ENCODE measurements around the gene MRPL55.
"Not testable (repeated sequence)": the region's sequence is repeated elsewhere in the genome, so short reads cannot be mapped to it uniquely, and the experiment has no call there.

MRPL55 gene

DNA sequence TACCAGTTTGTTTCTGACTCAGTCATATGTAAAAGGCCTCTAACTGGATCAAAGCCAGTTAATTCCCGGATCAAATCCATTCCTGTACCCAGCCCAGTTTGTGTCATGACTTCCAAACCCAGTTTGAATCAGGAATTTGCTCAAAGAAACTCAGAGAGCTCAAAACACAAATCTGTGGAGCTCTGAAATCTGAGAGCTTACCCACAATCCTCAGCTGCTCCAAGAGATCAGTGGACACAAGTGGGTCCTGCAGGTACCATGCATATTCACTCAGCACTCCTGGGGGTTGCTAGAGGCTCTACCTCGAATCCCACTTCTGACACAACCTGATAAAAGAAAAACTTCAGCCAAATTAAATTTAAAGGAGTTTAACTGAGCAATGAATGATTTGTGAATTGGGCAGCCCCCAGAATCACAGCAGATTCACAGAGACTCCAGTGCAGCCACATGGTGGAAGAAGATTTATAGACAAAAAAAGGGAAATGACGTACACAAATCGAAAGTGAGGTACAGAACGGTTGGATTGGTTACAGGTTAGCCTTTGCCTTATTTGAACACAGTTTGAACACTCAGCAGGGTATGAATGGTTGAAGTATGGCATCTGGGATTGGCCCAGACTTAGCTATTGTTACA, 11.9 kb upstream of the MRPL55 start:
- DNase-seq (ENCODE audit: low spot score): no peak

DNA sequence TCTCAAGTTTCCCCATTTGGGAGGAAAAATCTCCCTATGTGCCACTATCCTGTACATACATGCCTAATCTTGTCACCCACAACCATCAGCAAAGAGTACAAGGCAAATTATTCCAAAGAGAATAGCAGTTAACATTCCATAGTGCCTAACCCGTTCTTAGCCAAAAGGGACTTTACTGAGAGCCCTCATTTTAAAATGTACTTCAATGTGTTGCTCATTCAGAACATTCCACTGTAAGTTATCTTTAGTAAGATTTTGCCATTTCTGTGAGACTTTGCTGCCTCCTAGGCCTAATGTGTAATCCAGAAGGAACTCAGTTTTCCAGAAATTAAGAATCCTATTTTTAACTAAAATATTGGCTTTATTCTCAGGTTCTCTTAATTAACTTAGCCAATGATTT, 11.3 kb upstream of the MRPL55 start:
- no peak for DNase-seq (ENCODE audit: low spot score)

DNA sequence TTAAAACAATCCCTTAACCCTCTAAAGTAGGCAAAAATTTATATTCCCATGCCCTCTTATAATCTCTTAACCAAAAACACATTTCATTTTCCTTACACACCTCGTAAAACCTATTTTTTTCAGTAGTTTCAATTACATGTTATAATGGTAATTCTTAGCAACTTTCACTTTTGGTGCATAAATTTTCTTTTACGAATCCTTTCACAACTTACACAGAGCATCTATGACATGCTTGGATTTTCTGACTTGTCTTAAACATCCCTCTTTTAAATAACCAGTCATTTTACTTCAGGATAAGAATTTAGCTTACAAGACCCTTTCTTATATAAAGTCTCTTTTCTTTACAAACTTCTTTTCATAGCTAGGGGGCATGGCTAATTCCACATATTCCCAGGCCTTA, 8.9 kb upstream of the MRPL55 start:
- no peak for DNase-seq (ENCODE audit: low spot score)

- no peak for DNase-seq (ENCODE audit: low spot score)
Measured at GRCh38 chr1:228117335-228117734, 8.2 kb upstream of the MRPL55 start.

- DNase-seq (ENCODE audit: low spot score): no peak
Measured at GRCh38 chr1:228114827-228115226, 5.7 kb upstream of the MRPL55 start.

- no peak for DNase-seq (ENCODE audit: low spot score)
Measured at GRCh38 chr1:228112617-228113016, 3.5 kb upstream of the MRPL55 start.

GRCh38 chr1:228112167-228112566, 3.1 kb upstream of the MRPL55 start:
- DNase-seq (ENCODE audit: low spot score): no peak

DNA sequence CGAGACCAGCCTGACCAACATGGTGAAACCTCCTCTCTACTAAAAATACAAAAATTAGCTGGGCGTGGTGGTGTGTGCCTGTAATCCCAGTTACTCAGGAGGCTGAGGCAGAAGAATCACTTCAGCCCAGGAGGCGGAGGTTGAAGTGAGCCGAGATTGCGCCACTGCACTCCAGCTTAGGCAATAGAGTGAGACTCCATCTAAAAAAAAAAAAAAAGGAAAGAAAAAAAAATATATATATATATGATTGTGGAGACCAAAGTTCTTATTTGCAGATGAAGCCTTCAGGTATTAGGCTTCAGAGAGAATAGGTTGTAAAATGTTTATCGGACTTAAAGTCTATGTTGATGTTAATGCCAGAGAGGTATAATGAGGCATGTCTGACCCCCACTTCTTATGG, 2.2 kb upstream of the MRPL55 start:
- not testable (repeated sequence) for DNase-seq (ENCODE audit: low spot score)

- peak; percentile 2 for DNase-seq (ENCODE audit: low spot score)
Measured at GRCh38 chr1:228110556-228110955, 1.5 kb upstream of the MRPL55 start.

DNA sequence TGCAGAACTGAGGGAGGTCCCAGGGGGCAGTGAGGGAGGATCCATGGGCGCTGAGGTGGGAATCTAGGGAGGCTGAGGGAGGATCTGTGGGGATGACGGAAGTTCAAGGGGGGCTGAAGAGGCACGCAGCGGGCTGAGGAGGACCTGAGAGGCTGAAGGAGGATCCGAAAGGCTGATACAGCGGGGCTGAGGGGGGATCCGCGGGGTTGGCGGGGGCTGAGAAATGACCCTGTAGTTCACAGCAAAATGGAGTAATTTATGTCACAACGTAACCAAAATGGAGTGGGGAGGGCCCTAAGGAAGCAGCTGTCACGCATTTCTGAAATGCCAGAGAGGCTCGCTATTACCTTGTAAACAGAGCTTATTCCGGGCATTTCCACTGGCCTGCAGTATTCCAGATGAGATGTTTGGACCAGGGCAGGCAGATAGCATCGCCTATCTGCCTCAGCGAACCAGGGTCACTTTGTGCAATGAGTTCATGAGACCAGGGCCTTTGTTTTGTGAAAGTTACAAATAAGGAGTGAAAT, 926 bp upstream of the MRPL55 start:
- DNase-seq (ENCODE audit: low spot score): no peak

GRCh38 chr1:228108742-228109072, 392 bp downstream of the MRPL55 start:
- DNase-seq (ENCODE audit: low spot score): no peak

DNA sequence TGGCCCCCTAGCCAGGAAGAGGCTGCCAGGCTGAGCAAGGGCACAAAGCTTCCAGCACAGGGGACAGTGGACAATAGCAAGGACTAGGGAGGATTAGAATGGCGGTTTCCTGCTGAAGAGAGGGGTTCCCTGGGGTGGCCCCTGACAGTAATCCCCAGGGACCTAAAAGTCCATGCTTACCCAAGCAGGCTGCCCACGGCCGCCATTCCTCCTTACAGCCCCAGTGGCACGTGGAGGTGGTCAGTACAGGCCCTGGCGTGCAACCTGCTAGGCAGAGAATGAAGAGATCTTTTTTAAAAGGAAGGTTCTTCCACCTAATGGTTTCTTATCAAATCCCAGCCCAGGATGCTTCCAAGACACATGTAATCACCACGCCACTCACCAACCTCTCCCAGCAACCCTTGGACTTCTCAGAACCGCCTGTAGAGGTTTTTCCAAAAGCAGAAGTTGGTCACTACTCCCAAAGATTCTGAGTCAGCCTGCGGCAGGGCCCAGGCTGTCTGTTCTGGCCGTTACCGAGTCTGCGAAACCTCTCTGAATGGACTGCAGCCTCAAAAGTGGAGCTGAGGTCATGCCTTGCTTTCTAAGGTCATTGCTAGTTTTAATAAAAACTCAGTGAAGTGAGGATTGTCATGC, 926 bp downstream of the MRPL55 start:
- DNase-seq (ENCODE audit: low spot score): peak; percentile 4

DNA sequence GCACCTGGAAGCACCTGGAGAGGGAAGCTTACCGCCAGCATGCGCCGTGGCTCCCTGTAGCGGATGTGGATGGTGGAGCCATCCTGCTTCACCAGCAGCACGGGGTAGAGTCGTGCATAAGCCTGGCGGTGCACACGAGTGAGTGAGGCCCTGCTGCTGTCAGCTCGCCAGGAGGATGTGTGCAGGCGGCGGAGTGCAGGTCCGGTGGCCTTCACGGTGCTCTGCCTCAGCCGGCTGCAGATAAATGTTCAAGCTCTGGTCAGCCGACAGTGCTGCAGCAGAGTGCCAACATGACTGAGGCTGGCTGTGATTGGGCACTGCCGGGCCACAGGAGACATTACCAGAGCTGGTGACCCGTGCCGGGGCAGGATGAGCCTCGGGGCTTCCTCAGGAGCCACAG, 1.5 kb downstream of the MRPL55 start:
- DNase-seq (ENCODE audit: low spot score): peak; percentile 5

- DNase-seq (ENCODE audit: low spot score): no peak
Measured at GRCh38 chr1:228106800-228107054, 2.4 kb downstream of the MRPL55 start.

GRCh38 chr1:228105996-228106799, 2.9 kb downstream of the MRPL55 start:
- peak; percentile 4 for DNase-seq (ENCODE audit: low spot score)

GRCh38 chr1:228105270-228105995, 3.7 kb downstream of the MRPL55 start:
- DNase-seq (ENCODE audit: low spot score): peak; percentile 4

DNA sequence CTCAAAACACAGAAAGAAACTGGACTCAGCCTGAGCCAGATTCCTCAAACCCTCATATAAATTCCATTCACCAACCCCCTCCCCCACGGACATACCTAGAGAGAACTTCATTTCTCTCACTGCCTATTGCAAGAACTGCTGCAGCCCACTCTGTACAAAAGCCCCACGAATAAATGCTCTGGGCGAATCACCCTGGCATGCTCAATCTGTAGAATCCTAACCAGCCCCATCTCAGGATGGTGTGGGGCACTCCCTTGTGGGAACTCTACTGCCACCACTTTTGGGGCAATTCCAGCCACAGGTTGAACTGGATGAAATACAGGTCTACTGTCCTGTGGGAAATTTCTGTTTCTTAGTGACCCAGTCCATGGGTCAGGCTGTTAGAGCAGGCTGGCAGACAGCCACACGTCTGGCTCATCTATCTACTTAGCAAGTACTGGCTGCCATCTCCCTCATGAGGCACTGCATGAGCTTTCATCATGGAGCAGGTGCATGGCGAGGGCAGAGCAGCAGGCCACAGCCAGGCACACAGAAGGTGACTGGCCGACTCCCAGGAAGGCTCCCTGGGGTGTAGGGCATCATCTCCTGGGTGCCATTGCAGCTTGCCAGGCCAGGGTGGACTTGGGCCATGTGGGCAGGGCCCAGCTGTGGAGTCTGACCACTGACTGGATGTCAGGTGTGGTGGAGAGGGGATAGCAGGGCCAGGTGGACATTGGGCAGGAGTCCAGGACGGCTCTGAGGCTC, 4.4 kb downstream of the MRPL55 start:
- peak; percentile 18 for DNase-seq (ENCODE audit: low spot score)

DNA sequence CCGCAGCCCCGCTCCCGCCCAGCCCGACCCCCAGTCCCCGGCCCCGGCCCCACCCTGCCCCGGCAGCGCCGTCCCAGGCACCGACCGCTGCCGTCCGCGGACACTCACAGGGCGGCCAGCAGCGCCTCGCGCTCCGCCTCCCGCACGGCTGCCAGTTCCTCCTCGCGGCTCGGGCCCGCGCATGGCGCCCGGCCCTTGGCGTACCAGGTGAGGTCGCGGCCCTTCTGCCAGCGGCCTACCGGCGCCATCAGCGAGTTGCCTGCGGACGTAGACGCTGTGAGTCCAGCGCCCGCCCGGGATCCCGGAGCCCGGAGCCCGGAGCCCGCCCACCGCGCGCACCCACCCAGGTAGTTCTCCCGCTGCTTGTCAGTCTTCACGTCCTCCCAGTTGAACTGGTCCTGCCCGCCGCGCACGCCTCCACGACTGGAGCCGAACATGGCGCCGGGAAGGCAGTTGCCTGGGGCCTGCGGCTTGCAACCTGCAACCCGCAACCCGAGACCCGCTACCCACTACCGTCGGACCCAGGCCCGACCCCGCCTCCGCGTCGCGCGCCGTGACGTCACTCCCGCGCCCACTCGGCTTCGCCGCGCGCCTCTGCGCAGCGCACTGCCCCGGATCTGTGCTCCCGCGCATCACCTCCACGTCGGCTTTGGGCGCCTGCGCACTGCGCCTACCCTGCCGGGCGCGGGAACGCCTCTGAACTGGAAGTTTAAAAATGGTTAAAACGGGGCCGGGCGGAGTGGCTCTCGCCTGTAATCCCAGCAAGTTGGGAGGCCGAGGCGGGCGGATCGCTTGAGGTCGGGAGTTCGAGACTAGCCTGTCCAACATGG, 6.1 kb downstream of the MRPL55 start, which contains the start of gene C1orf35:
Gene C1orf35, minus strand, starts transcription at position 535 of the 830 bp plus-strand sequence. Its CDS starts 98 bp downstream, at position 437.
- peak; percentile 99 for DNase-seq (ENCODE audit: low spot score)

DNA sequence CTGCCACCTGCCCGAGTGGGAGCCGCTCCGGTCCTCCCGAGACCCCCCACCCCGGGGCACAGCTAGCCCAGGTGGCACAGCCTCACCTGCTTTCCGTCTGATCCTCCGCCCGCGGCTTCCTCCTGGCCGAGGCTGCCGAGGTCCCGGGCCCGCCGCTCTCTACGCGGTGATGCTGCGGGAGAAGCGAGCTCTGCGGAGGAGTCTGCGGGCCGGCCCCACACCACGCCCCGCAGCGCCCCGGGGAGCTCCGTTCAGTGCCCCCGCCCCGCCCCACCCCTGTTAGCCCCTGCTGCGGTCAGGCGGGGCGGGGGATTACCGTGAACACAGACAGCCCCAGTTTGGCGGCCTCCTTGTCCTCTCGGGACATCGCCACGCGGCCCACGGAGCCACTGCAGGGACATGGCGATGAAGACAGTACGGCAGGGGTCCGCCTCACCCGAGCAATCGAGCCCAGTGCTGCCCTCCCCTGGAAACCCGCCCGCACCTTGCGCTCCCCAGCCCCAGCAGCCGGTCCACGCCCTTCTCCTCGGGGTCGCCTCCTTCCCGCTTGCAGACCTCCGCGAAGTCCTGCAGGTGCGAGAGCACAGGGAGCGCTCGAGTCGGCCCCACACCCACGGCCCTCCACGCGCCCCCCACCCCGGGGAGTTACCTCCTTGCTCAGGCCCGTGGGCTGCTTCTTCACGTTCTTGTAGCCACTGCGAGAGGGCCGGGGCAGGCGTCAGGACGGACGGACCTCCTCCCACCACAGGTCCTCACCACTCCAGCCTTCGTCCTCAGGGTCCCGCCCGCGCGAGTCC, 6.9 kb downstream of the MRPL55 start:
- DNase-seq (ENCODE audit: low spot score): peak; percentile 86

DNA sequence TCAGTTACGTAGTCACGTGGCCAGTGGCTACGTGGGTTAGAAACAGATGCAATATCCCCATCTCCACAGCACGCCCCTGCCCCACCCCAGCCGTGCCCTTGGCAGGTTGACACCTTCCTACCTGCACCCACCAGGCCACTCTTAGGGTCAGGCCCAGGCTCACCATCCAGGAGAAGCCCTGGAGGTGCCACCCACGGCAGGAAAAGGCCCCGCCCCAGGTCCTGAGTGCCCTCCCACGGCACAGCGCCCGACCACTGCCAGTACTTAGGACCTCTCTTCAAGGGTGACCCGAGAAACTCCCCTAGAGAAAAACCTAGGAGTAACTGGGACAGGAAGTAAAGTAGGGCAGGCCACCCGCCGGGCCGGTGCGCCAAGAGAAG, 7.5 kb downstream of the MRPL55 start:
- DNase-seq (ENCODE audit: low spot score): no peak

Data from D341Med (cell line).